Caco-2 (cell line): Measurements from ENCODE around the gene SLC16A11. TPM values are rescaled to one million over a fixed set of nuclear protein-coding genes. Genes with fewer than 3 reads are reported as not detected.
A peak's percentile ranks its signal among the peaks of the same experiment; 100 is the strongest.

ENCODE experiments used
- BruUV-seq: library from RNA; stranded (reverse); fragments of 400-500 nt; replicated peaks from 2 replicates; lab custom pipeline; 2021; lab: Mats Ljungman, UMichigan
- CTCF ChIA-PET: fragments of 300-600 bp; sonication (Branson Sonifier 250); formaldehyde crosslinking; loops from one replicate; lab custom pipeline; 2022; ENCODE audit warnings: antibody characterized with exemption; lab: Charles Lee
- POLR2A ChIA-PET: fragments of 300-600 bp; sonication (Branson Sonifier 250); formaldehyde crosslinking; loops from one replicate; lab custom pipeline; 2022; ENCODE audit warnings: antibody characterized with exemption; lab: Charles Lee
- DNase-seq, 2 experiments: peaks; one replicate each; pipeline versions ENCODE4 v3.0.0 to v3.0.0-alpha.2; 2020 to 2022
- H3K27me3 ChIP-seq: replicated peaks from 2 replicates; pipeline ENCODE4 v1.6.0; 2011; ENCODE audit warnings: low read length; ENCODE audit not compliant: control insufficient read depth, insufficient read depth
- H3K36me3 ChIP-seq: 2 replicates; pipeline ENCODE4 v1.5.1; 2011; ENCODE audit warnings: low read length; ENCODE audit not compliant: control insufficient read depth, insufficient read depth
- H3K4me1 ChIP-seq: fragments of 250-450 bp; sonication (Bioruptor Pico); 2 replicates; pipeline ENCODE4 v1.5.1; 2020; ENCODE audit warnings: mild to moderate bottlenecking
- H3K4me3 ChIP-seq: 2 replicates; pipeline ENCODE4 v1.5.1; 2011; ENCODE audit warnings: low read depth, mild to moderate bottlenecking, control low read depth, low read length
- H3K9me3 ChIP-seq: fragments of 250-450 bp; sonication (Bioruptor Pico); 2 replicates; pipeline ENCODE4 v1.5.1; 2020; ENCODE audit warnings: mild to moderate bottlenecking, moderate library complexity
- H3K27ac Mint-ChIP-seq: one replicate; pipeline ENCODE4 v1.8.0; 2022; ENCODE audit warnings: mixed read lengths; ENCODE audit not compliant: unreplicated experiment
- H3K27me3 Mint-ChIP-seq: one replicate; pipeline ENCODE4 v1.8.0; 2022; ENCODE audit warnings: mixed read lengths; ENCODE audit not compliant: insufficient read depth, unreplicated experiment
- H3K36me3 Mint-ChIP-seq: one replicate; pipeline ENCODE4 v1.8.0; 2022; ENCODE audit warnings: mild to moderate bottlenecking, mixed read lengths; ENCODE audit not compliant: insufficient read depth, unreplicated experiment
- H3K4me1 Mint-ChIP-seq: one replicate; pipeline ENCODE4 v1.8.0; 2022; ENCODE audit warnings: low read depth, mixed read lengths; ENCODE audit not compliant: unreplicated experiment
- H3K4me3 Mint-ChIP-seq: one replicate; pipeline ENCODE4 v1.8.0; 2022; ENCODE audit warnings: mild to moderate bottlenecking, moderate library complexity, mixed read lengths; ENCODE audit not compliant: unreplicated experiment
- H3K9me3 Mint-ChIP-seq: one replicate; pipeline ENCODE4 v1.8.0; 2022; ENCODE audit warnings: mixed read lengths; ENCODE audit not compliant: unreplicated experiment
- intact Hi-C: fragments of 100-400 bp; cut with micrococcal nuclease; formaldehyde crosslinking; loops from one replicate; pipeline ENCODE4 v1.10.0; 2022; ENCODE audit not compliant: unreplicated experiment
- total RNA-seq: library from RNA; stranded (reverse); gene quantifications from 2 replicates; pipeline ENCODE4 v1.2.3, GENCODE V29; 2022
- TF ChIP-seq, protein P1 (sequence below), 2 experiments: fragments of 200-600 bp in 1 of 2; IDR thresholded peaks; 1 replicate in 1 of 2; 2 replicates in 1 of 2; pipeline versions ENCODE4 v1.5.1 to v1.8.0; 2011 to 2022; ENCODE audit warnings: antibody characterized with exemption in 1 of 2, control low read depth in 1 of 2, inconsistent platforms in 1 of 2, low read depth in 1 of 2, low read length in 1 of 2, mild to moderate bottlenecking in 1 of 2, moderate library complexity in 1 of 2; ENCODE audit not compliant: insufficient read depth in 1 of 2, severe bottlenecking in 1 of 2, unreplicated experiment in 1 of 2

SLC16A11 gene
- total RNA-seq, 1 experiment from 2014 or later = 0.43 TPM

DNA sequence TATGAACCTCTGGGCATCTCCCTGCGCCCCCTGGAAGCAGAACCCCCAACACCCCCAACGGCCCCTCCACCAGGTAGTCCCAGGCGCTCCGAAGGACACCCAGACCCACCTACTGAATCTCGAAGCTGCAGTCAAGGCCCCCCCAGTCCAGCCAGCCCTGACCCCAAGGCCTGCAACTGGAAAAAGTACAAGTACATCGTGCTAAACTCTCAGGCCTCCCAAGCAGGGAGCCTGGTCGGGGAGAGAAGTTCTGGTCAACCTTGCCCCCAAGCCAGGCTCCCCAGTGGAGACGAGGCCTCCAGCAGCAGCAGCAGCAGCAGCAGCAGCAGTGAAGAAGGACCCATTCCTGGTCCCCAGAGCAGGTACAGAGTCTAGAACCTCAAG, 19.5 kb downstream of the SLC16A11 start:
- no peaks in the 10 kb centered on the region for H3K4me1 Mint-ChIP-seq
- H3K36me3 ChIP-seq = no peaks in the 10 kb centered on the region
- H3K27me3 ChIP-seq = no peaks in the 10 kb centered on the region
- DNase-seq = no peak
- ChIA-PET POLR2A (no interaction called here), CTCF (no interaction called here)
- no peak overlapping the region for H3K4me3 ChIP-seq
- no peak overlapping the region for H3K27ac Mint-ChIP-seq
- no peaks in the 10 kb centered on the region for H3K4me1 ChIP-seq
- no peaks in the 10 kb centered on the region for H3K27me3 Mint-ChIP-seq
- no peaks in the 10 kb centered on the region for H3K9me3 ChIP-seq
- TF ChIP-seq, protein P1, sequence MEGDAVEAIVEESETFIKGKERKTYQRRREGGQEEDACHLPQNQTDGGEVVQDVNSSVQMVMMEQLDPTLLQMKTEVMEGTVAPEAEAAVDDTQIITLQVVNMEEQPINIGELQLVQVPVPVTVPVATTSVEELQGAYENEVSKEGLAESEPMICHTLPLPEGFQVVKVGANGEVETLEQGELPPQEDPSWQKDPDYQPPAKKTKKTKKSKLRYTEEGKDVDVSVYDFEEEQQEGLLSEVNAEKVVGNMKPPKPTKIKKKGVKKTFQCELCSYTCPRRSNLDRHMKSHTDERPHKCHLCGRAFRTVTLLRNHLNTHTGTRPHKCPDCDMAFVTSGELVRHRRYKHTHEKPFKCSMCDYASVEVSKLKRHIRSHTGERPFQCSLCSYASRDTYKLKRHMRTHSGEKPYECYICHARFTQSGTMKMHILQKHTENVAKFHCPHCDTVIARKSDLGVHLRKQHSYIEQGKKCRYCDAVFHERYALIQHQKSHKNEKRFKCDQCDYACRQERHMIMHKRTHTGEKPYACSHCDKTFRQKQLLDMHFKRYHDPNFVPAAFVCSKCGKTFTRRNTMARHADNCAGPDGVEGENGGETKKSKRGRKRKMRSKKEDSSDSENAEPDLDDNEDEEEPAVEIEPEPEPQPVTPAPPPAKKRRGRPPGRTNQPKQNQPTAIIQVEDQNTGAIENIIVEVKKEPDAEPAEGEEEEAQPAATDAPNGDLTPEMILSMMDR (IDR thresholded peaks at IDR 0.05; ENCODE audit: insufficient read depth in 1 of 2, low read depth in 1 of 2, low read length in 1 of 2, severe bottlenecking in 1 of 2, unreplicated experiment in 1 of 2) = no peak
- no peaks in the 10 kb centered on the region for H3K9me3 Mint-ChIP-seq
- no peak overlapping the region for H3K4me3 Mint-ChIP-seq
- H3K36me3 Mint-ChIP-seq = peaks cover 5% of the 10 kb centered on the region
- no TSS peak for BruUV-seq
- intact Hi-C loops = no loop called here

DNA sequence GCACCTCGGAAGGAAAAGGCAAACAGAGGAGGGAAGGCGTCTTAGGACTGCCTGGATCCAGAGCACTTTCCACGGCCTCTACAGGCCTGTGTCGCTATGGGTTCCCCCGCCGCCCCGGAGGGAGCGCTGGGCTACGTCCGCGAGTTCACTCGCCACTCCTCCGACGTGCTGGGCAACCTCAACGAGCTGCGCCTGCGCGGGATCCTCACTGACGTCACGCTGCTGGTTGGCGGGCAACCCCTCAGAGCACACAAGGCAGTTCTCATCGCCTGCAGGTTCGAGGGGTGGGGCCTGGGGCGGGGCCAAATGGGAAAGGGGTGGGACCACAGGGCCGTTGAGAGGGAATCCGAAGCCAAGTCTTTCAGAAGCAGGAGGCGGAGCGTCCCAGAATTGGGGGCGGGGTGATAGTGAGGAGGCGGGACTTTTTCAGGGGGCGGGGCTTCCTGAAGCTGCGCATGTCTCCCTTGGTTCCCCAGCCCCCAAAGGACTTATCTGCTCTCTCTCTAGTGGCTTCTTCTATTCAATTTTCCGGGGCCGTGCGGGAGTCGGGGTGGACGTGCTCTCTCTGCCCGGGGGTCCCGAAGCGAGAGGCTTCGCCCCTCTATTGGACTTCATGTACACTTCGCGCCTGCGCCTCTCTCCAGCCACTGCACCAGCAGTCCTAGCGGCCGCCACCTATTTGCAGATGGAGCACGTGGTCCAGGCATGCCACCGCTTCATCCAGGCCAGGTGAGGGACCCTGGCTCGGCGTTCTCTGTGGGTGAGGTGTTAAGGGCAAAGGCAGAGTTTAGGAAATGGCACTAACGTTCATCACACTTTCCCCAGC, 20.1 kb downstream of the SLC16A11 start:
- POLR2A ChIA-PET = no interaction called here
- TF ChIP-seq, protein P1 (IDR thresholded peaks at IDR 0.05; ENCODE audit: insufficient read depth in 1 of 2, low read depth in 1 of 2, low read length in 1 of 2, severe bottlenecking in 1 of 2, unreplicated experiment in 1 of 2) = no peak
- no peaks in the 10 kb centered on the region for H3K9me3 Mint-ChIP-seq
- H3K4me1 ChIP-seq = no peaks in the 10 kb centered on the region
- no peak for DNase-seq
- H3K36me3 ChIP-seq = no peaks in the 10 kb centered on the region
- no peaks in the 10 kb centered on the region for H3K27me3 ChIP-seq
- H3K9me3 ChIP-seq = no peaks in the 10 kb centered on the region
- no peak overlapping the region for H3K27ac Mint-ChIP-seq
- H3K36me3 Mint-ChIP-seq = peaks cover 5% of the 10 kb centered on the region
- no peaks in the 10 kb centered on the region for H3K4me1 Mint-ChIP-seq
- no peak overlapping the region for H3K4me3 Mint-ChIP-seq
- CTCF ChIA-PET = no interaction called here
- H3K4me3 ChIP-seq = no peak overlapping the region
- no TSS peak for BruUV-seq
- H3K27me3 Mint-ChIP-seq = no peaks in the 10 kb centered on the region
- intact Hi-C loops = no loop called here

DNA sequence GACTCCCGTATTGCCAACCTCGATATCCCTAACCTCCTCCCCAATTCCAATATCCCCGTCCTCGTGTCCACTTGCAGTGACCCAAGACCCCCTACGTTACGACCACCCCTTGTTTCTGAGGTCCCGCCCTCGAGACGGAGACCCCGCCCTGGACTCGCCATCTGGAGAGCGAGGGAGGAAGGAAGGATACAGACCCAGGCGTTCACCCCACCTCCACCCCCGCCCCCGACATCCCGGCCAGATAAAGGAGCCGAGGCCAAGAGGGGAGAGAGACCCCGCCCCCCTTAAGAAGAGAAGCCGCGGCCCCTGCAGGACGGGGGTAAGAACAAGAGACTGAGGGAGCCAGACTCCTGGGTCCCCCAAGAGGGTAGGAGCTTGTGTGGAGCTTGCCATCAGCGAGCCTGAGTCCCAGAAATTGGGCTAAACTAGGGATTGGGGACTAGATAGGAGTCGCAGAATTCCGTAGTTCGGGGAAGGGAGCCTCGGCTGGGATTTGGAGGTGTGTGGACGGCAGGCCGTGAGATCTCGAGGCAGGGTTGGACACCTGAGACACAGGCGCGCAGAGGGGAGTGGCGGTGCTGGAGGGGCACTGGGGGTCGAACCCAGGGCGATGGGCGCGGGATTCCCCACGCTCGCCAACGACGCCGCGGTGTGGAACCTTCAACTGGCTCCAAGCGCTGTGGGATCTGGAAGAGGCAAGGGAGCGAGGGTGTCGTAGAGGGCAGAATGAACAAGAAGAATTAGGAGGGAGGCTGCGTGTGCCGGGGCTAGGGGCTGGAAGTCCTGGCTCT, 20.9 kb downstream of the SLC16A11 start, which contains the start of gene BCL6B:
TSS of gene BCL6B (plus strand) at position 270 of the 791 bp plus-strand sequence. CDS start 622 bp downstream, outside the sequence.
- Mint-ChIP-seq H3K9me3 (no peaks in the 10 kb centered on the region), H3K36me3 (peaks cover 5% of the 10 kb centered on the region), H3K27me3 (no peaks in the 10 kb centered on the region), H3K27ac (no peak within 1 kb of the TSS), H3K4me1 (no peaks in the 10 kb centered on the region), H3K4me3 (peak within 1 kb of the TSS; percentile 29)
- TF ChIP-seq, protein P1 (IDR thresholded peaks at IDR 0.05; ENCODE audit: insufficient read depth in 1 of 2, low read depth in 1 of 2, low read length in 1 of 2, severe bottlenecking in 1 of 2, unreplicated experiment in 1 of 2) = no peak
- ChIA-PET POLR2A (no interaction called here), CTCF (interaction anchor here (0.8 kb wide), 1 partner anchor 112 kb away, joined by 3 read pairs; no protein-coding TSS in a partner anchor)
- DNase-seq = no peak
- H3K36me3 ChIP-seq = no peaks in the 10 kb centered on the region
- no peaks in the 10 kb centered on the region for H3K27me3 ChIP-seq
- intact Hi-C loops = no loop called here
- no peaks in the 10 kb centered on the region for H3K9me3 ChIP-seq
- no peak within 1 kb of the TSS; the same call in 1 of the 2 replicates for H3K4me3 ChIP-seq
- no TSS peak for BruUV-seq
- H3K4me1 ChIP-seq = no peaks in the 10 kb centered on the region
